K562 (cell line): ENCODE measurements around the gene VANGL1. TPM values are rescaled to one million over a fixed set of nuclear protein-coding genes. Genes with fewer than 3 reads are reported as not detected.

Source experiments
- ATAC-seq: fragments of 200-7000 bp; cut with Tn5 transposase; 3 replicates; pipeline ENCODE4 v1.9.1; 2020; ENCODE audit warnings: moderate library complexity
- BruUV-seq: library from RNA; stranded (reverse); fragments of 400-500 nt; replicated peaks from 2 replicates; lab custom pipeline; 2021; lab: Mats Ljungman, UMichigan
- CTCF ChIA-PET: fragments of 300-600 bp; formaldehyde crosslinking; extraction: SDS; loops from one replicate; lab custom pipeline; 2021; ENCODE audit warnings: low intra/inter-chr PET ratio; lab: Yijun Ruan, JAX
- POLR2A ChIA-PET: fragments of 300-600, 350-650 bp; sonication (Branson Sonifier 250); formaldehyde crosslinking; extraction: SDS; loops from one replicate; lab custom pipeline; 2021; ENCODE audit warnings: antibody characterized with exemption, inconsistent platforms; lab: Yijun Ruan, JAX
- DNase-seq, 4 experiments: peaks; one replicate each; pipeline versions ENCODE4 v3.0.0 to v3.0.0-alpha.2; 2011 to 2018; ENCODE audit warnings: low spot score in 3 of 4, mixed read lengths in 3 of 4; ENCODE audit errors: extremely low read depth in 1 of 4
- FAIRE-seq: peaks from 2 replicates; lab custom pipeline; 2011; peaks lifted over from hg19 to GRCh38; lab: Jason Lieb, UNC
- H2AFZ ChIP-seq: 2 replicates; pipeline ENCODE4 v1.6.0; 2011; ENCODE audit warnings: low read depth, low read length, control low read depth, inconsistent platforms
- H3K27ac ChIP-seq: fragments of 200-600 bp; 3 replicates; pipeline ENCODE4 v1.8.0; 2011; ENCODE audit warnings: low read depth, mild to moderate bottlenecking, control low read depth, inconsistent platforms, low read length, moderate library complexity, mixed read lengths; ENCODE audit errors: extremely low read depth
- H3K27me3 ChIP-seq, 2 experiments: fragments of 300-600 bp in 1 of 2; 2 replicates in 1 of 2; 3 replicates in 1 of 2; pipeline versions ENCODE4 v1.6.0 to v1.8.0; 2011; ENCODE audit warnings: inconsistent platforms in 2 of 2, low read length in 2 of 2, mild to moderate bottlenecking in 1 of 2, mixed read lengths in 1 of 2, moderate library complexity in 1 of 2; ENCODE audit not compliant: control insufficient read depth in 2 of 2, insufficient read depth in 2 of 2
- H3K36me3 ChIP-seq: fragments of 300-600 bp; 3 replicates; pipeline ENCODE4 v1.8.0; 2011; ENCODE audit warnings: mild to moderate bottlenecking, low read length, inconsistent platforms; ENCODE audit not compliant: control insufficient read depth, insufficient read depth
- H3K4me1 ChIP-seq, 2 experiments: fragments of 200-600 bp in 1 of 2; replicated peaks in 1 of 2; 2 replicates in 1 of 2; 3 replicates in 1 of 2; pipeline versions ENCODE4 v1.5.1 to v1.8.0; 2011; ENCODE audit warnings: inconsistent platforms in 2 of 2, low read length in 2 of 2, mild to moderate bottlenecking in 1 of 2, mixed read lengths in 1 of 2, moderate library complexity in 1 of 2; ENCODE audit not compliant: control insufficient read depth in 2 of 2, insufficient read depth in 2 of 2
- H3K4me2 ChIP-seq: 2 replicates; pipeline ENCODE4 v1.6.1; 2011; ENCODE audit warnings: low read length, control low read depth, inconsistent platforms, mixed read lengths; ENCODE audit not compliant: insufficient read depth
- H3K4me3 ChIP-seq: fragments of 200-600 bp; sonication (generic), shearing (Covaris generic); 2 replicates; pipeline ENCODE4 v1.5.1; 2016; ENCODE audit warnings: control low read depth, inconsistent platforms
- H3K79me2 ChIP-seq: fragments of 200-600 bp; 3 replicates; pipeline ENCODE4 v1.8.0; 2011; ENCODE audit warnings: low read length, inconsistent platforms; ENCODE audit not compliant: control insufficient read depth, insufficient read depth
- H3K9ac ChIP-seq, 2 experiments: 2 replicates each; pipeline versions ENCODE4 v1.6.0 to v1.6.1; 2011; ENCODE audit warnings: low read depth in 2 of 2, low read length in 2 of 2, control low read depth in 1 of 2, inconsistent platforms in 1 of 2, mild to moderate bottlenecking in 1 of 2, mixed read lengths in 1 of 2; ENCODE audit not compliant: insufficient read depth in 1 of 2
- H3K9me1 ChIP-seq: one replicate; pipeline ENCODE4 v1.6.0; 2011; ENCODE audit warnings: inconsistent platforms, mild to moderate bottlenecking, low read length, moderate library complexity; ENCODE audit not compliant: control insufficient read depth, insufficient read depth
- H3K9me3 ChIP-seq: replicated peaks from 2 replicates; pipeline ENCODE4 v1.5.1; 2011; ENCODE audit warnings: low read depth, low read length, inconsistent platforms; ENCODE audit not compliant: control insufficient read depth, insufficient read depth
- H4K20me1 ChIP-seq: replicated peaks from 2 replicates; pipeline ENCODE4 v1.6.1; 2011; ENCODE audit warnings: low read length, inconsistent platforms, mixed read lengths; ENCODE audit not compliant: control insufficient read depth, insufficient read depth
- CREB3 ChIP-seq: fragments of 450-650 bp; conservative IDR thresholded peaks from 2 replicates; pipeline ENCODE4 v1.6.1; 2016; ENCODE audit warnings: missing genetic modification characterization, low read depth, mild to moderate bottlenecking, missing compliant biosample characterization, moderate library complexity
- CREM ChIP-seq: IDR thresholded peaks from 2 replicates; pipeline ENCODE4 v1.6.1; 2014; ENCODE audit warnings: antibody characterized with exemption, low read depth
- EP400 ChIP-seq: fragments of 450-650 bp; IDR thresholded peaks from 2 replicates; pipeline ENCODE4 v1.6.1; 2017; ENCODE audit warnings: antibody characterized with exemption, mild to moderate bottlenecking, moderate library complexity
- RAD51 ChIP-seq: fragments of 450-650 bp; IDR thresholded peaks from 2 replicates; pipeline ENCODE4 v1.7.1; 2016; ENCODE audit warnings: low read depth, mild to moderate bottlenecking, borderline replicate concordance
- ZBED1 ChIP-seq: IDR thresholded peaks from 2 replicates; pipeline ENCODE4 v1.6.1; 2014
- ZNF398 ChIP-seq: fragments of 250-450 bp; sonication (Bioruptor Pico); IDR thresholded peaks from 2 replicates; pipeline ENCODE4 v1.8.0; 2021; ENCODE audit warnings: moderate library complexity, mild to moderate bottlenecking, inconsistent platforms
- ZNF445 ChIP-seq: fragments of 250-450 bp; sonication (Bioruptor Pico); IDR thresholded peaks from 2 replicates; pipeline ENCODE4 v1.4.0; 2020; ENCODE audit warnings: low read depth, mild to moderate bottlenecking, moderate library complexity
- WGBS: fragments of 100-300 bp; shearing (Covaris generic); methylation state at CpG from one replicate; pipeline ENCODE4 v1.1.6; 2016; ENCODE audit warnings: low coverage, mixed read lengths; ENCODE audit not compliant: insufficient coverage; ENCODE audit errors: missing lambda C conversion rate; 5-methylcytosine and 5-hydroxymethylcytosine counted together
- in situ Hi-C: fragments of 300-500 bp; cut with MboI; formaldehyde crosslinking; loops from 4 replicates; pipeline ENCODE4 v1.15.0; 2018; ENCODE audit warnings: inconsistent platforms, mixed read lengths
- intact Hi-C: fragments of 100-400 bp; cut with micrococcal nuclease; formaldehyde crosslinking; loops from 2 replicates; pipeline ENCODE4 v1.14.2; 2022
- polyA plus RNA-seq, 8 experiments: library from polyadenylated mRNA; depleted of rRNA in 4 of 8; stranded (reverse) in 5 of 8; unstranded in 3 of 8; fragments of >200 nt; fragmentation: Nextera tagmentation in 2 of 8; fragmentation: Illumina TruSeq in 1 of 8; extraction: Ambion mirVana in 2 of 8; extraction: Trizol in 1 of 8; gene quantifications; 2 replicates each; pipeline versions ENCODE4 v1.2.1 to v1.2.3, GENCODE V29; 2011 to 2014; ENCODE audit warnings: inconsistent platforms in 1 of 8, missing spikeins in 1 of 8
- total RNA-seq, 7 experiments: library from RNA; depleted of rRNA in 6 of 7; stranded (reverse); fragments of >200 nt in 6 of 7; fragmentation: Illumina TruSeq in 2 of 7; extraction: Trizol in 2 of 7; gene quantifications; 2 replicates each; pipeline versions ENCODE4 v1.2.1 to v1.2.3, GENCODE V29; 2011 to 2021; ENCODE audit warnings: low replicate concordance in 1 of 7
- TF ChIP-seq, protein P1 (sequence below): fragments of 450-650 bp; IDR thresholded peaks from 2 replicates; pipeline ENCODE4 v1.6.1; 2016
- TF ChIP-seq, protein P2 (sequence below): fragments of 450-650 bp; IDR thresholded peaks from 2 replicates; pipeline ENCODE4 v1.6.1; 2014; ENCODE audit warnings: low read depth, mild to moderate bottlenecking, moderate library complexity, borderline replicate concordance
- TF ChIP-seq, protein P3 (sequence below): fragments of 250-450 bp; sonication (Bioruptor Pico); IDR thresholded peaks from 2 replicates; pipeline ENCODE4 v1.4.0; 2020; ENCODE audit warnings: mild to moderate bottlenecking

VANGL1 gene
- total and polyA plus RNA-seq, 9 of the 15 experiments (the other 6 are each of a cell fraction or from before 2014, with no cell fraction given), result 0.90 to 12.8 (median 9.6) TPM

- no peak overlapping the region for H3K27ac ChIP-seq
- H3K4me1 ChIP-seq, result peaks cover 22 to 25% of the 10 kb centered on the region in 2 experiments
- no peaks in the 10 kb centered on the region for H3K9me1 ChIP-seq
- H3K4me3 ChIP-seq, result no peak overlapping the region
- peaks cover 49% of the 10 kb centered on the region for H3K79me2 ChIP-seq
- ChIA-PET POLR2A (interaction anchor here (0.6 to 3.1 kb wide), 4 partner anchors 10 to 697 kb away, joined by 3 to 12 read pairs (median 3); no protein-coding TSS in a partner anchor), CTCF (interaction anchor here (0.7 kb wide), 1 partner anchor 51 kb away, joined by 3 read pairs; no protein-coding TSS in a partner anchor)
- H3K27me3 ChIP-seq, result no peaks in the 10 kb centered on the region
- H2AFZ ChIP-seq, result no peak overlapping the region
- FAIRE-seq (no peak), DNase-seq (no peak), ATAC-seq (no peak)
- no peaks in the 10 kb centered on the region for H4K20me1 ChIP-seq
- H3K36me3 ChIP-seq, result peaks cover 82% of the 10 kb centered on the region
- no peaks in the 10 kb centered on the region for H3K9me3 ChIP-seq
- no peak overlapping the region for H3K9ac ChIP-seq
- TF ChIP-seq, protein P1, sequence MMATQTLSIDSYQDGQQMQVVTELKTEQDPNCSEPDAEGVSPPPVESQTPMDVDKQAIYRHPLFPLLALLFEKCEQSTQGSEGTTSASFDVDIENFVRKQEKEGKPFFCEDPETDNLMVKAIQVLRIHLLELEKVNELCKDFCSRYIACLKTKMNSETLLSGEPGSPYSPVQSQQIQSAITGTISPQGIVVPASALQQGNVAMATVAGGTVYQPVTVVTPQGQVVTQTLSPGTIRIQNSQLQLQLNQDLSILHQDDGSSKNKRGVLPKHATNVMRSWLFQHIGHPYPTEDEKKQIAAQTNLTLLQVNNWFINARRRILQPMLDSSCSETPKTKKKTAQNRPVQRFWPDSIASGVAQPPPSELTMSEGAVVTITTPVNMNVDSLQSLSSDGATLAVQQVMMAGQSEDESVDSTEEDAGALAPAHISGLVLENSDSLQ, result no peak
- TF ChIP-seq, protein P2, sequence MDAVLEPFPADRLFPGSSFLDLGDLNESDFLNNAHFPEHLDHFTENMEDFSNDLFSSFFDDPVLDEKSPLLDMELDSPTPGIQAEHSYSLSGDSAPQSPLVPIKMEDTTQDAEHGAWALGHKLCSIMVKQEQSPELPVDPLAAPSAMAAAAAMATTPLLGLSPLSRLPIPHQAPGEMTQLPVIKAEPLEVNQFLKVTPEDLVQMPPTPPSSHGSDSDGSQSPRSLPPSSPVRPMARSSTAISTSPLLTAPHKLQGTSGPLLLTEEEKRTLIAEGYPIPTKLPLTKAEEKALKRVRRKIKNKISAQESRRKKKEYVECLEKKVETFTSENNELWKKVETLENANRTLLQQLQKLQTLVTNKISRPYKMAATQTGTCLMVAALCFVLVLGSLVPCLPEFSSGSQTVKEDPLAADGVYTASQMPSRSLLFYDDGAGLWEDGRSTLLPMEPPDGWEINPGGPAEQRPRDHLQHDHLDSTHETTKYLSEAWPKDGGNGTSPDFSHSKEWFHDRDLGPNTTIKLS, result no peak
- TF ChIP-seq CREB3 (tag) (no peak), RAD51 (no peak), EP400 (no peak), ZNF445 (no peak), ZNF398 (CRISPR knock-in tag) (no peak), CREM (no peak), ZBED1 (no peak)
- TF ChIP-seq, protein P3, sequence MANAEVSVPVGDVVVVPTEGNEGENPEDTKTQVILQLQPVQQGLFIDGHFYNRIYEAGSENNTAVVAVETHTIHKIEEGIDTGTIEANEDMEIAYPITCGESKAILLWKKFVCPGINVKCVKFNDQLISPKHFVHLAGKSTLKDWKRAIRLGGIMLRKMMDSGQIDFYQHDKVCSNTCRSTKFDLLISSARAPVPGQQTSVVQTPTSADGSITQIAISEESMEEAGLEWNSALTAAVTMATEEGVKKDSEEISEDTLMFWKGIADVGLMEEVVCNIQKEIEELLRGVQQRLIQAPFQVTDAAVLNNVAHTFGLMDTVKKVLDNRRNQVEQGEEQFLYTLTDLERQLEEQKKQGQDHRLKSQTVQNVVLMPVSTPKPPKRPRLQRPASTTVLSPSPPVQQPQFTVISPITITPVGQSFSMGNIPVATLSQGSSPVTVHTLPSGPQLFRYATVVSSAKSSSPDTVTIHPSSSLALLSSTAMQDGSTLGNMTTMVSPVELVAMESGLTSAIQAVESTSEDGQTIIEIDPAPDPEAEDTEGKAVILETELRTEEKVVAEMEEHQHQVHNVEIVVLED (CRISPR knock-in tag), result no peak
- H3K4me2 ChIP-seq, result no peak overlapping the region
- no TSS peak for BruUV-seq
- intact Hi-C loops (no loop called here), in situ Hi-C loops (no loop called here)
- 73% methylated on average over 5 of the region's 5 CpGs for WGBS
Observed at GRCh38 chr1:115656461-115657077, 14.8 kb downstream of the VANGL1 start.
